ENCODE data around the gene SNX17.

Gene SNX17

DNA sequence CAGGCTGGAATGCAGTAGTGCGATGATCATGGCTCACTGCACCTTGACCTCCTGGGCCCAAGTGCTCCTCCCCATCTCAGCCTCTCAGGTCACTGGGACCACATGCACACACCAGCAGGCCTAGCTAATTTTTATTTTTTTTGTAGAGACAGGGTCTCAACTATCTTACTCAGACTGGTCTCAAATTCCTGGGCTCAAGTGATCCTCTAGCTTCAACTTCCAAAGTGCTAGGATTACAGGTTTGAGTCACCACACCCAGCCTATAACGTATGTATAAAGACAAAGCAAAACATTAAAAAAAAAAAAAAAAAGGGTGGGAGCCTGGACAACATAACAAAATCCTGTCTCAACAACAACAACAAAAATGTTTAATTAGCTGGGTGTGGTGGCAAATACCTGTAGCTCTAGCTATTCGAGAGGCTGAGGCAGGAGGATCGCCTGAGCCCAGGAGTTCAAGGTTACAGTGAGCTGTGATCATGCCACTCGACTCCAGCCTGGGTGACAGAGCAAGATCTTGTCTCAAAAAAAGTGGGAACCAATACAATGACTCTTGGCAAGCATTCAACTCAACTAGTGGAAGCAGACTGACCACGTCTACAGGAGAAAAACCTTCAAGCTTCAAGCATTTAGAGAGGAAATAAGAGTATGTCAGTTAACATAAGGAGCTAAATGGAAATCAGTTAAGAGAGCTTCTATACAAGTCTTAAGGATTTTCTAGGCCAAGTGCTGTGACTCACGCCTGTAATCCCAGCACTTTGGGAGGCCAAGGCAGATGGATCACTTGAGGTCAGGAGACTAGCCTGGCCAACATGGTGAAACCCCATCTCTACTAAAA lies 16.4 kb upstream of the SNX17 start:
- H4K8ac ChIP-seq (ENCODE audit: low read depth, low read length) = no peak overlapping the region
- H3K9ac ChIP-seq (ENCODE audit: low read length) = no peak overlapping the region
- no CpG with 5 or more reads among the region's 7 CpGs for WGBS (ENCODE audit: extremely low coverage, insufficient coverage, insufficient read length)

DNA sequence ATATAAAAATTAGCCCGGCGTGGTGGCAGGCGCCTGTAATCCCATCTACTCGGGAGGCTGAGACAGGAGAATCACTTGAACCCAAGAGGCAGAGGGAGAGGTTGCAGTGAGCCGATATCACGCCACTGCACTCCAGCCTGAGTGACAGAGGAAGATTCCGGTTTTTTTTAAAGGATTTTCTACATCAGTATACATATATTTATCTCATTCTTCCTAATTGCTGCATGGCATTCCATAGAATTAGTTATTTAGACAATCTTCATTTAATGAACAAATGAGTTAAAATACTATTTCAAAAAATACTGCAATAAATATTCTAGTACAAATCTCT lies 15.9 kb upstream of the SNX17 start:
- Histone ChIP-seq H3K4ac (ENCODE audit: low read depth, low read length) (no peak overlapping the region), H2AK5ac (ENCODE audit: low read length) (no peak overlapping the region), H3K14ac (ENCODE audit: low read length) (no peak overlapping the region), H2AFZ (ENCODE audit: insufficient read depth, low read length, poor library complexity) (no peak overlapping the region), H3K23ac (ENCODE audit: low read length) (no peak overlapping the region), H3K27me3 (ENCODE audit: insufficient read depth, low read length) (no peaks in the 10 kb centered on the region), H2BK120ac (ENCODE audit: insufficient read depth, low read length, poor library complexity) (no peak overlapping the region), H3K79me1 (ENCODE audit: low read length) (peaks cover 13% of the 10 kb centered on the region), H2BK12ac (ENCODE audit: low read length) (no peak overlapping the region), H3K79me2 (ENCODE audit: control insufficient read depth, insufficient read depth, low read length, poor library complexity) (peaks cover 17% of the 10 kb centered on the region), H3K4me1 (ENCODE audit: control insufficient read depth in 1 of 2, insufficient read depth in 2 of 2, low read length in 2 of 2) (peaks cover 3 to 4% of the 10 kb centered on the region in 2 experiments), H4K12ac (ENCODE audit: low read depth, low read length) (no peak overlapping the region), H3K27ac (ENCODE audit: low read depth, low read length) (no peak overlapping the region), H2BK5ac (ENCODE audit: low read depth, low read length, poor library complexity) (no peak overlapping the region), H3K18ac (ENCODE audit: low read length) (no peak overlapping the region), H3K36me3 (ENCODE audit: control insufficient read depth in 1 of 2, insufficient read depth in 2 of 2, low read length in 2 of 2) (peaks cover 1 to 3% of the 10 kb centered on the region in 2 experiments), H4K8ac (ENCODE audit: low read depth, low read length) (no peak overlapping the region), H4K91ac (ENCODE audit: low read depth, low read length) (no peak overlapping the region), H3K4me3 (ENCODE audit: low read depth, low read length) (no peak overlapping the region), H3K9ac (ENCODE audit: low read length) (no peak overlapping the region), H3K9me3 (ENCODE audit: insufficient read depth, low read depth, low read length) (no peaks in the 10 kb centered on the region), H3K4me2 (ENCODE audit: low read length) (no peak overlapping the region)
- WGBS (ENCODE audit: extremely low coverage, insufficient coverage, insufficient read length) = no CpG with 5 or more reads among the region's 7 CpGs
- DNase-seq = no peak

More for the DNA sequence above, 16.4 kb upstream of the SNX17 start:
- no peak overlapping the region for H3K14ac ChIP-seq (ENCODE audit: low read length)
- H3K79me1 ChIP-seq (ENCODE audit: low read length) = peaks cover 13% of the 10 kb centered on the region
- no peaks in the 10 kb centered on the region for H3K9me3 ChIP-seq (ENCODE audit: insufficient read depth, low read depth, low read length)
- no peak overlapping the region for H2AK5ac ChIP-seq (ENCODE audit: low read length)
- H3K36me3 ChIP-seq (ENCODE audit: control insufficient read depth in 1 of 2, insufficient read depth in 2 of 2, low read length in 2 of 2) = peaks cover 1 to 3% of the 10 kb centered on the region in 2 experiments
- H2BK120ac ChIP-seq (ENCODE audit: insufficient read depth, low read length, poor library complexity) = no peak overlapping the region
- H4K91ac ChIP-seq (ENCODE audit: low read depth, low read length) = no peak overlapping the region
- H3K4me2 ChIP-seq (ENCODE audit: low read length) = no peak overlapping the region
- no peak overlapping the region for H3K18ac ChIP-seq (ENCODE audit: low read length)
- no peak overlapping the region for H2AFZ ChIP-seq (ENCODE audit: insufficient read depth, low read length, poor library complexity)
- peak overlapping the region; percentile 44 for H3K4me3 ChIP-seq (ENCODE audit: low read depth, low read length)
- no peak overlapping the region for H3K27ac ChIP-seq (ENCODE audit: low read depth, low read length)
- H4K12ac ChIP-seq (ENCODE audit: low read depth, low read length) = no peak overlapping the region
- H3K23ac ChIP-seq (ENCODE audit: low read length) = no peak overlapping the region
- no peak overlapping the region for H2BK12ac ChIP-seq (ENCODE audit: low read length)
- peaks cover 3 to 4% of the 10 kb centered on the region in 2 experiments for H3K4me1 ChIP-seq (ENCODE audit: control insufficient read depth in 1 of 2, insufficient read depth in 2 of 2, low read length in 2 of 2)
- H3K27me3 ChIP-seq (ENCODE audit: insufficient read depth, low read length) = no peaks in the 10 kb centered on the region
- DNase-seq = no peak
- no peak overlapping the region for H2BK5ac ChIP-seq (ENCODE audit: low read depth, low read length, poor library complexity)
- peak overlapping the region; percentile 91 for H3K4ac ChIP-seq (ENCODE audit: low read depth, low read length)
- peaks cover 17% of the 10 kb centered on the region for H3K79me2 ChIP-seq (ENCODE audit: control insufficient read depth, insufficient read depth, low read length, poor library complexity)

DNA sequence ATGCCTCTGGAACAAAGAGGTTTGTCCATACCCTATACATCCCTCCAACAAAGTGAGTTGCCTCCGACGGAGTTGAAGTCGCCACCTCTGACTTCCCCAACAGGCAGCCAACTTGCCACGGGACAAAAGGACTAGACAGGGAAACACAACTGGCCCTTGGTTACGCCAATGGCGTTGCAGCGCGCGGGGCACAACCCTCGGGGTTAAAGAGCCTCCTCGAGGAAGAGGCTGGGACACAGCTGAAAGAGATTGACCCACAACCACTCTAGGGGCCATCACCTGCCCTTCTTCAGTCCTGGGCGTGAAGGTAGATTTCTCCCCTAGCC lies 14.4 kb upstream of the SNX17 start:
- Histone ChIP-seq H4K8ac (ENCODE audit: low read depth, low read length) (peak overlapping the region; percentile 95), H2BK5ac (ENCODE audit: low read depth, low read length, poor library complexity) (peak overlapping the region; percentile 90), H4K12ac (ENCODE audit: low read depth, low read length) (peak overlapping the region; percentile 96), H3K4me1 (ENCODE audit: control insufficient read depth in 1 of 2, insufficient read depth in 2 of 2, low read length in 2 of 2) (peaks cover 3 to 4% of the 10 kb centered on the region in 2 experiments), H2AK5ac (ENCODE audit: low read length) (peak overlapping the region; percentile 90), H3K4ac (ENCODE audit: low read depth, low read length) (peak overlapping the region; percentile 77), H3K18ac (ENCODE audit: low read length) (peak overlapping the region; percentile 68), H3K23ac (ENCODE audit: low read length) (no peak overlapping the region), H3K79me2 (ENCODE audit: control insufficient read depth, insufficient read depth, low read length, poor library complexity) (peaks cover 15% of the 10 kb centered on the region), H3K27me3 (ENCODE audit: insufficient read depth, low read length) (no peaks in the 10 kb centered on the region), H4K91ac (ENCODE audit: low read depth, low read length) (peak overlapping the region; percentile 98), H3K4me2 (ENCODE audit: low read length) (peak overlapping the region; percentile 82), H3K4me3 (ENCODE audit: low read depth, low read length) (peak overlapping the region; percentile 91), H3K27ac (ENCODE audit: low read depth, low read length) (peak overlapping the region; percentile 98), H3K9ac (ENCODE audit: low read length) (peak overlapping the region; percentile 90), H3K9me3 (ENCODE audit: insufficient read depth, low read depth, low read length) (no peaks in the 10 kb centered on the region), H3K36me3 (ENCODE audit: control insufficient read depth in 1 of 2, insufficient read depth in 2 of 2, low read length in 2 of 2) (peaks cover 0 to 1% of the 10 kb centered on the region in 2 experiments), H3K79me1 (ENCODE audit: low read length) (peaks cover 13% of the 10 kb centered on the region), H2AFZ (ENCODE audit: insufficient read depth, low read length, poor library complexity) (peak overlapping the region; percentile 71), H2BK12ac (ENCODE audit: low read length) (no peak overlapping the region), H3K14ac (ENCODE audit: low read length) (peak overlapping the region; percentile 83), H2BK120ac (ENCODE audit: insufficient read depth, low read length, poor library complexity) (peak overlapping the region; percentile 76)
- DNase-seq = peak; percentile 35 to 51
- no CpG with 5 or more reads among the region's 12 CpGs for WGBS (ENCODE audit: extremely low coverage, insufficient coverage, insufficient read length)

DNA sequence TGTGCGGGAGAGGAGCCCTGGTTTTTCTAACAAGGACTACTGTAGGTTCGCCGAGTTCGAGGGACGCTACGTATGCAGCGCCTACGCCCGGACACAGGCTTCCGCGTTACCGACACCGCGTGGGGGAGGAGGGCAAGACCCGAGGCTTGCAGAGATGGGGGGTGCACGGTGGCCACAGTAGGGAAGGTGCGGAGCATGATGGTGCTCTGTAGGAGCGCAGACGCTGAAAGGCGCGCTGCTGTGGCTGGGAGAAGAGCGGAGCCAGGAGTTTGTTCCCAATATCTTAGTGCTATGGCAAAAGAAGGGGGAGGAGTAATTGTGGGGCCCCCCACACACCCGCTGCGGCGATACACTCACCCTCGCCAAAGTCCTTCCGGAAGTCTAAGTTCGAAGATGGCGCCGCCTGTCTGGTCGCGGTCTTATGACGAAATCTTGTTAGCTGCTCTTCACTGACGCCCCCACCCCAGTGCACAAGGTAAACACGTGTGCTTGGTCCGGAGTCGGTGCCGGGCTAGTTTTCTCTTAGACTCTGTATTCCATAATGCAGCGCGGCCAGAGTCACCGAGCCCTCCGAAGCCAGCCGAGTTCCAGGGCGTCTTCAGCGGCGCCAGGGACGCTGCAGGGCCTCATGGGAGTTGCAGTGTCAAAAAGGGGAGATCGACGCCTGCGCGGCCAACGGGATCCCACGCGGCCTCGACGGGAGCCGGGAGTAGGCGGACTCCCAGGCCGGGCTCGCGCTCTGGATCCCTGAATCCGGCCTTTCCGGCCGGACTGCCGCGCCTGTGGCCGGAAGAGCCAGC lies 13.8 kb upstream of the SNX17 start, which contains the start of gene GTF3C2:
Gene GTF3C2 (minus strand): TSS at position 383 of the 800 bp plus-strand sequence. CDS start 13,210 bp downstream, outside the sequence.
- Histone ChIP-seq H3K27ac (ENCODE audit: low read depth, low read length) (peak within 1 kb of the TSS; percentile 98), H3K14ac (ENCODE audit: low read length) (peak within 1 kb of the TSS; percentile 93), H4K91ac (ENCODE audit: low read depth, low read length) (peak within 1 kb of the TSS; percentile 98), H2BK12ac (ENCODE audit: low read length) (no peak within 1 kb of the TSS), H3K27me3 (ENCODE audit: insufficient read depth, low read length) (no peaks in the 10 kb centered on the region), H2BK120ac (ENCODE audit: insufficient read depth, low read length, poor library complexity) (peak within 1 kb of the TSS; percentile 84), H4K12ac (ENCODE audit: low read depth, low read length) (peak within 1 kb of the TSS; percentile 96), H3K9me3 (ENCODE audit: insufficient read depth, low read depth, low read length) (no peaks in the 10 kb centered on the region), H3K4me3 (ENCODE audit: low read depth, low read length) (peak within 1 kb of the TSS; percentile 91), H3K36me3 (ENCODE audit: control insufficient read depth in 1 of 2, insufficient read depth in 2 of 2, low read length in 2 of 2) (peaks cover 0 to 1% of the 10 kb centered on the region in 2 experiments), H3K23ac (ENCODE audit: low read length) (no peak within 1 kb of the TSS), H3K18ac (ENCODE audit: low read length) (peak within 1 kb of the TSS; percentile 95), H2BK5ac (ENCODE audit: low read depth, low read length, poor library complexity) (peak within 1 kb of the TSS; percentile 93), H2AK5ac (ENCODE audit: low read length) (peak within 1 kb of the TSS; percentile 90), H3K4ac (ENCODE audit: low read depth, low read length) (peak within 1 kb of the TSS; percentile 92), H3K9ac (ENCODE audit: low read length) (peak within 1 kb of the TSS; percentile 90), H3K4me2 (ENCODE audit: low read length) (peak within 1 kb of the TSS; percentile 82), H3K79me1 (ENCODE audit: low read length) (peaks cover 13% of the 10 kb centered on the region), H3K4me1 (ENCODE audit: control insufficient read depth in 1 of 2, insufficient read depth in 2 of 2, low read length in 2 of 2) (peaks cover 3 to 4% of the 10 kb centered on the region in 2 experiments), H3K79me2 (ENCODE audit: control insufficient read depth, insufficient read depth, low read length, poor library complexity) (peaks cover 15% of the 10 kb centered on the region), H2AFZ (ENCODE audit: insufficient read depth, low read length, poor library complexity) (peak within 1 kb of the TSS; percentile 71), H4K8ac (ENCODE audit: low read depth, low read length) (peak within 1 kb of the TSS; percentile 97)
- DNase-seq = peak; percentile 98
- WGBS (ENCODE audit: extremely low coverage, insufficient coverage, insufficient read length) = no CpG with 5 or more reads among the region's 67 CpGs
